Smooth muscle cell of the umbilical artery (primary cell): Measurements from ENCODE around the gene ZNF66. TPM values are rescaled to one million over a fixed set of nuclear protein-coding genes. Genes with fewer than 3 reads are reported as not detected.

Source experiments
- total RNA-seq: library from RNA; depleted of rRNA; stranded (reverse); fragments of >200 nt; gene quantifications from 2 replicates; pipeline ENCODE4 v1.2.3, GENCODE V29; 2014

Gene ZNF66
- 0.59 and 1.8 TPM in 2 replicates for total RNA-seq

DNA sequence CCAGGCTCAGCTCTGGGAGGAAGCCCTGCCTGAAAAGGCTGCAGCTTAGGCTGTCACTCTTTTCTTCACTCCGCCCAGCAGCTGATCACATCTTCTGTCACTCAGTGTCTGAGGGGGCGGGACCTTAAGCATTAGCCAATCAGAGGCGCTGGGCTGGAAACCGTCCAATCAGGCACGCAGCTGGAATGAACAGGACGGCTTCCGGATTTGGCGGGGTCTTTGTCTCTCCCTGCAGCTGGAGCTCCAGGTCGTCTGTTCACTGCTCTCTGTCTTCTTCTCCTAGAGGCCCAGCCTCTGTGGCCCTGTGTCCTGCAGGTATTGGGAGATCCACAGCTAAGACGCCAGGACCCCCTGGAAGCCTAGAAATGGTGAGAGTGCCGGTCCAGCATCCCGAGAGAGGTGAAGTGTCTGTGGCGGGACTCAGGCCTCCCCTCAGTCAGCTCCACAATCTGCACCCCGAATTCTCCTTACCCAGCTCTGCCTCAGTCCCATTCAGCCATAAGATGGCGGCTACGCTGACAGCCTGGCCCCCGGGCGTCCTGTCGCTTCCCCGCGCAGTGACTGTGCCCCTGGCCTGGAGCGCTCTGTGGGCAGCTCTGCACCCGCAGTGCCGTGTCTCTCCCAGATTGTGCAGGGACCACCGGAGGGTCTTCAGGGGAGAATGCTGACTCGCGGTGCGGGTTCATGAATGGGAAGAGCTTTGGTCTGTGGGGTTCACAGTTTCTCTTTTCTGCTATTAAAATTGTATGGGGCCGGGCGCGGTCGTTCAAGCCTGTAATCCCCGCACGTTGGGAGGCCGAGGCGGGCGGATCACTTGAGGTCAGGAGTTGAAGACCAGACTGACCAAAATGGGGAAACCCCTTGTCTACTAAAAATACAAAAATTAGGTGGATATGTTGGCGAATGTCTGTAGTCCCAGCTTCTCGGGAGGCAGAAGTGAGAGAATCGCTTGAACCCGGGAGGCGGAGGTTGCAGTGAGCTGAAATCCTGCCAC lies at the start of gene ZNF66:
ZNF66 (plus strand) TSS at position 222 of the 994 bp plus-strand sequence; CDS start at position 366, 144 bp downstream.

Other genes with a start within 250 kb of the ZNF66 start
- gene ZNF737, start 210.5 kb upstream of the ZNF66 start, total RNA-seq, result 6.6 and 10.7 TPM in 2 replicates
- 18.4 and 32.1 TPM in 2 replicates for gene ZNF626, start 114.7 kb upstream of the ZNF66 start, total RNA-seq
- 4.9 and 5.0 TPM in 2 replicates for gene ZNF85, start 146.9 kb downstream of the ZNF66 start, total RNA-seq
- gene ZNF430, start 244.4 kb downstream of the ZNF66 start, total RNA-seq, result 8.0 and 12.6 TPM in 2 replicates